Right atrium auricular region (tissue), 2 donors: ENCODE results near the gene CDRT15. TPM values are rescaled to one million over a fixed set of nuclear protein-coding genes. Genes with fewer than 3 reads are reported as not detected.
"Not testable (repeated sequence)": the region's sequence is repeated elsewhere in the genome, so short reads cannot be mapped to it uniquely, and the experiment has no call there.

Experiments
- DNase-seq: peaks from one replicate; pipeline ENCODE4 v3.0.0-alpha.2; 2019; ENCODE audit warnings: low spot score
- H3K27ac ChIP-seq, 2 donors: fragments of 200-600 bp; sonication (generic); 1 replicate in 1 of 2; 2 replicates in 1 of 2; pipeline ENCODE4 v1.5.1; 2016 to 2019
- H3K27me3 ChIP-seq, 2 donors: fragments of 200-600 bp; sonication (generic); one replicate each; pipeline versions ENCODE4 v1.5.1 to v1.6.0; 2017 to 2019
- H3K36me3 ChIP-seq: fragments of 200-600 bp; sonication (generic); one replicate; pipeline ENCODE4 v1.5.1; 2016
- H3K4me1 ChIP-seq, 2 donors: fragments of 200-600 bp; sonication (generic); one replicate each; pipeline versions ENCODE4 v1.5.1 to v1.6.0; 2017 to 2019
- H3K4me3 ChIP-seq, 2 donors: fragments of 200-600 bp; sonication (generic); 1 replicate in 1 of 2; 2 replicates in 1 of 2; pipeline ENCODE4 v1.5.1; 2017 to 2019; ENCODE audit warnings: mild to moderate bottlenecking in 1 of 2, moderate library complexity in 1 of 2
- H3K9me3 ChIP-seq, 2 donors: fragments of 200-600 bp; sonication (generic); one replicate each; pipeline ENCODE4 v1.5.1; 2019
- total RNA-seq, 2 donors: library from RNA; depleted of rRNA; stranded (reverse); fragments of >200 nt; gene quantifications; one replicate each; pipeline ENCODE4 v1.1.0, GENCODE V29; 2016
- TF ChIP-seq, protein P1 (sequence below), 2 donors: fragments of 200-600 bp; sonication (generic); IDR thresholded peaks; one replicate each; pipeline ENCODE4 v1.5.1; 2019; ENCODE audit warnings: antibody characterized with exemption in 2 of 2

Gene CDRT15
- total RNA-seq, 2 donors from 2014 or later = not detected

DNA sequence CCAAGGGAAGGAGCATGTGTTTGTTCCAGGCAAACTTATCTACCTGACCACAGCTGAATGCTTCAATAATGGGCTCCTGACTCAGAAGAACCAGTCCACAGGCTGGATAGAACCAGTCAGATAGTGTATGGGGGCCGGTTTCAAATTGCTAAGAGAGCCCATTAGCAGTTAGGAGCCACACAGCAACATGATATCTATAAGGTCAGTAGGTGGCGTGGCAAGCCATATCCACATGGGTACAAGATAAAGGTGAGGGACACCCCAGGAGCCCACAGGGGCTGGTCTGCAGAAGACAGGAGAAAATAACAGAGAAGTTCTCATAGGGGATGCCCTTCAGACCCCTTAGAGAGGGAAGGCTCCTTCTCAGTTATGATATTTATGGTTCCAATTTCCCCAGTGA is 31.6 kb upstream of the CDRT15 start:
- H3K4me1 ChIP-seq = no peaks in the 10 kb centered on the region

DNA sequence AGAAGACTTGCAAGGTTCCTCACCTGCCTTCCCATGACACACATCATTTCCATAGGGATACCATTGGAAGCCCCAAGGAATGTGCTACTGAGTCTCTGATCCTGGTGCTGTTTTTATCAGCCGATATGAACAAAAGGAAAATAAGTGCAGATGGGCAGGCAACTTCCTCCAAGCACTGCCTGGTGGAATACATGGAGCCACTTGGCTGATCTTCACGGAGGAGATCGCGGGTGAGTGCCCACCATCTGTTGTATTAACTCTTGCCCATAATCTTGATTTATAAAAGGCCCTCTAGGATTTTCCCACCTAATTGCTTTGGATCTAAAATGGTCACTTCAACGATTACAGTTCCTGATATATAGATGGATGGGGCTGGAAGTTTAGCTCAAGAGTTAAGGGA is 24.7 kb upstream of the CDRT15 start:
- H3K4me3 ChIP-seq = no peak overlapping the region
- H3K27me3 ChIP-seq = no peaks in the 10 kb centered on the region
- H3K9me3 ChIP-seq = peaks cover 0 to 12% of the 10 kb centered on the region in 2 donors
- H3K36me3 ChIP-seq = no peaks in the 10 kb centered on the region
- DNase-seq = no peak
- H3K4me1 ChIP-seq = no peaks in the 10 kb centered on the region
- TF ChIP-seq, protein P1, sequence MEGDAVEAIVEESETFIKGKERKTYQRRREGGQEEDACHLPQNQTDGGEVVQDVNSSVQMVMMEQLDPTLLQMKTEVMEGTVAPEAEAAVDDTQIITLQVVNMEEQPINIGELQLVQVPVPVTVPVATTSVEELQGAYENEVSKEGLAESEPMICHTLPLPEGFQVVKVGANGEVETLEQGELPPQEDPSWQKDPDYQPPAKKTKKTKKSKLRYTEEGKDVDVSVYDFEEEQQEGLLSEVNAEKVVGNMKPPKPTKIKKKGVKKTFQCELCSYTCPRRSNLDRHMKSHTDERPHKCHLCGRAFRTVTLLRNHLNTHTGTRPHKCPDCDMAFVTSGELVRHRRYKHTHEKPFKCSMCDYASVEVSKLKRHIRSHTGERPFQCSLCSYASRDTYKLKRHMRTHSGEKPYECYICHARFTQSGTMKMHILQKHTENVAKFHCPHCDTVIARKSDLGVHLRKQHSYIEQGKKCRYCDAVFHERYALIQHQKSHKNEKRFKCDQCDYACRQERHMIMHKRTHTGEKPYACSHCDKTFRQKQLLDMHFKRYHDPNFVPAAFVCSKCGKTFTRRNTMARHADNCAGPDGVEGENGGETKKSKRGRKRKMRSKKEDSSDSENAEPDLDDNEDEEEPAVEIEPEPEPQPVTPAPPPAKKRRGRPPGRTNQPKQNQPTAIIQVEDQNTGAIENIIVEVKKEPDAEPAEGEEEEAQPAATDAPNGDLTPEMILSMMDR (IDR thresholded peaks at IDR 0.05) = no peak
- H3K27ac ChIP-seq = no peak overlapping the region

More for the DNA sequence above, 31.6 kb upstream of the CDRT15 start:
- H3K36me3 ChIP-seq = no peaks in the 10 kb centered on the region
- no peak overlapping the region for H3K27ac ChIP-seq
- no peaks in the 10 kb centered on the region for H3K27me3 ChIP-seq
- no peak overlapping the region for H3K4me3 ChIP-seq
- no peak for DNase-seq
- TF ChIP-seq, protein P1 (IDR thresholded peaks at IDR 0.05) = no peak
- no peaks in the 10 kb centered on the region for H3K9me3 ChIP-seq

DNA sequence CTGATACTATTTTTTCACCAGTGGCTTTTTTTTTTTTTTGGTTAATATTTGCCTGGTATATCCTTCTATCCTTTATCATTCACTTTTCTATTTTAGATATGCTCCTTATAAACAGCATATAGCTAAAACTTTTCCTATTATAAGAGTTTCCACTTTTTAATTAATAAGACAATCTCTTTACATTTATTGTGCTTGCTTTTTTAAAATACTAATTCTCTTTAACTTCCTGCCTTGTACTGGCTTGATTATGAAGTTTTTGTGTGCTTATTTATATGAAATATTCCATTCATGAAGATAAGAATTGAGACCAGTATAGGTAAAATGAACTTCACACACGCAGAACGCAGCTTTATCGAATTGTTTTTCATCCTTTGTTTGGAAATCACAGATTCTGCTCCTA is 9.0 kb upstream of the CDRT15 start:
- H3K4me3 ChIP-seq = no peak overlapping the region

GRCh38 chr17:14245002-14245401 is 8.3 kb upstream of the CDRT15 start:
- Histone ChIP-seq H3K9me3 (no peaks in the 10 kb centered on the region), H3K36me3 (no peaks in the 10 kb centered on the region), H3K27ac (no peak overlapping the region), H3K27me3 (no peaks in the 10 kb centered on the region), H3K4me3 (no peak overlapping the region), H3K4me1 (no peaks in the 10 kb centered on the region)
- TF ChIP-seq, protein P1 (IDR thresholded peaks at IDR 0.05) = no peak
- no peak for DNase-seq

More for the DNA sequence above, 9.0 kb upstream of the CDRT15 start:
- DNase-seq = no peak
- TF ChIP-seq, protein P1 (IDR thresholded peaks at IDR 0.05) = no peak
- H3K27me3 ChIP-seq = no peaks in the 10 kb centered on the region
- no peaks in the 10 kb centered on the region for H3K4me1 ChIP-seq
- no peak overlapping the region for H3K27ac ChIP-seq
- no peaks in the 10 kb centered on the region for H3K9me3 ChIP-seq
- no peaks in the 10 kb centered on the region for H3K36me3 ChIP-seq

- not testable (repeated sequence) for DNase-seq, H3K36me3 ChIP-seq, H3K9me3 ChIP-seq, H3K27ac ChIP-seq, H3K27me3 ChIP-seq, H3K4me1 ChIP-seq, H3K4me3 ChIP-seq
These were observed 2.6 kb upstream of the CDRT15 start for GRCh38 chr17:14239271-14239670.

GRCh38 chr17:14236032-14236431 is 630 bp downstream of the CDRT15 start:
- H3K27me3 ChIP-seq, H3K36me3 ChIP-seq, H3K4me3 ChIP-seq, DNase-seq, H3K4me1 ChIP-seq, H3K27ac ChIP-seq, H3K9me3 ChIP-seq: not testable (repeated sequence)

GRCh38 chr17:14235047-14235446 is 1.6 kb downstream of the CDRT15 start:
- not testable (repeated sequence) for H3K27me3 ChIP-seq, H3K36me3 ChIP-seq, DNase-seq

DNA sequence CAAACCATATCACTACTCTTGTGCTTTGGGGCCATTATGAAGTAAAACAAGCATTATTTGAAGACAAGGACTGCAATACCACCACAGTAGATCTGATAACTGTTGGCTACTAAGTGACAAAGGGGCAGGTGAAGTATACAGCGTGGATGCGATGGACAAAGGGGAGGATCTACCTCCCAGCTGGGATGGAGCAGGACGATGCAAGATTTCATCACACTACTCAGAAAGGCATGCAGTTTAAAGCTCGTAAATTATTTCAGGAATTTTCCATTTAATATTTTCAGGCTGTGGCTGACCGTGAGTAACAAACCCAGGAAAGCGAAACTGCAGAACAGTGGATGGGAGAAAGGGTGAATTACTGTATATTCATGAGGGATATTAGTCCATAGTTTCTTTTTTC is 5.5 kb downstream of the CDRT15 start:
- H3K9me3 ChIP-seq, DNase-seq, H3K36me3 ChIP-seq, H3K27ac ChIP-seq, H3K4me1 ChIP-seq, H3K27me3 ChIP-seq, H3K4me3 ChIP-seq: not testable (repeated sequence)

More at GRCh38 chr17:14235047-14235446, 1.6 kb downstream of the CDRT15 start:
- H3K27ac ChIP-seq, H3K9me3 ChIP-seq, H3K4me3 ChIP-seq, H3K4me1 ChIP-seq: not testable (repeated sequence)
